MCF 10A (cell line): ENCODE data around the gene PODXL2. TPM values are rescaled to one million over a fixed set of nuclear protein-coding genes. Genes with fewer than 3 reads are reported as not detected.

Experiments used
- BruUV-seq: library from RNA; stranded (reverse); fragments of 400-500 nt; replicated peaks from 2 replicates; lab custom pipeline; 2021; lab: Mats Ljungman, UMichigan
- CTCF ChIA-PET: fragments of 300-600 bp; sonication (Branson Sonifier 250); formaldehyde crosslinking; extraction: SDS; loops from one replicate; lab custom pipeline; 2021; ENCODE audit warnings: antibody characterized with exemption, inconsistent platforms; lab: Yijun Ruan, JAX
- POLR2A ChIA-PET: fragments of 300-600, 350-650 bp; sonication (Branson Sonifier 250); formaldehyde crosslinking; extraction: SDS; loops from one replicate; lab custom pipeline; 2020; ENCODE audit warnings: antibody characterized with exemption, inconsistent platforms; lab: Yijun Ruan, JAX
- DNase-seq: peaks from one replicate; pipeline ENCODE4 v3.0.0-alpha.2; 2018; ENCODE audit not compliant: unreplicated experiment
- H3K27ac Mint-ChIP-seq: one replicate; pipeline ENCODE4 v1.8.0; 2022; ENCODE audit warnings: mild to moderate bottlenecking, low read depth, mixed read lengths; ENCODE audit not compliant: unreplicated experiment
- H3K27me3 Mint-ChIP-seq: one replicate; pipeline ENCODE4 v1.8.0; 2022; ENCODE audit warnings: mixed read lengths; ENCODE audit not compliant: insufficient read depth, unreplicated experiment
- H3K36me3 Mint-ChIP-seq: one replicate; pipeline ENCODE4 v1.8.0; 2022; ENCODE audit warnings: mild to moderate bottlenecking, moderate library complexity, mixed read lengths; ENCODE audit not compliant: insufficient read depth, unreplicated experiment
- H3K4me1 Mint-ChIP-seq: one replicate; pipeline ENCODE4 v1.8.0; 2022; ENCODE audit warnings: mixed read lengths; ENCODE audit not compliant: insufficient read depth, unreplicated experiment
- H3K4me3 Mint-ChIP-seq: one replicate; pipeline ENCODE4 v1.8.0; 2022; ENCODE audit warnings: mild to moderate bottlenecking, moderate library complexity, mixed read lengths; ENCODE audit not compliant: unreplicated experiment
- H3K9me3 Mint-ChIP-seq: one replicate; pipeline ENCODE4 v1.8.0; 2022; ENCODE audit warnings: mixed read lengths; ENCODE audit not compliant: unreplicated experiment
- CTCF ChIP-seq: fragments of 200-600 bp; IDR thresholded peaks from one replicate; pipeline ENCODE4 v1.8.0; 2022; ENCODE audit warnings: antibody characterized with exemption, mild to moderate bottlenecking; ENCODE audit not compliant: unreplicated experiment
- intact Hi-C: fragments of 100-400 bp; cut with micrococcal nuclease; formaldehyde crosslinking; loops from 2 replicates; pipeline ENCODE4 v1.14.1; 2022
- total RNA-seq: library from RNA; stranded (reverse); gene quantifications from 2 replicates; pipeline ENCODE4 v1.2.3, GENCODE V29; 2022

Gene PODXL2
- total RNA-seq, 1 experiment from 2014 or later = 10.1 TPM

- Mint-ChIP-seq H3K9me3 (no peaks in the 10 kb centered on the region), H3K27me3 (peaks cover 15% of the 10 kb centered on the region), H3K4me1 (peaks cover 8% of the 10 kb centered on the region), H3K4me3 (no peak overlapping the region), H3K27ac (no peak overlapping the region), H3K36me3 (no peaks in the 10 kb centered on the region)
- TF ChIP-seq CTCF = no peak
- ChIA-PET POLR2A (no interaction called here), CTCF (interaction anchor here (1.0 kb wide), 1 partner anchor 368 kb away, joined by 3 read pairs; no protein-coding TSS in a partner anchor)
- intact Hi-C loops = no loop called here
- BruUV-seq = no TSS peak
- DNase-seq = no peak
Observed at GRCh38 chr3:127632035-127632820, 3.2 kb downstream of the PODXL2 start.

- no peak overlapping the region for H3K4me3 Mint-ChIP-seq
- ChIA-PET POLR2A (no interaction called here), CTCF (interaction anchor here (0.6 to 1.0 kb wide), 3 partner anchors 37 to 499 kb away, joined by 3 read pairs; partner anchors contain the start of gene MCM2)
- DNase-seq = no peak
- no peaks in the 10 kb centered on the region for H3K9me3 Mint-ChIP-seq
- H3K4me1 Mint-ChIP-seq = peaks cover 14% of the 10 kb centered on the region
- H3K36me3 Mint-ChIP-seq = no peaks in the 10 kb centered on the region
- no peaks in the 10 kb centered on the region for H3K27me3 Mint-ChIP-seq
- intact Hi-C loops = no loop called here
- no peak for TF ChIP-seq CTCF
- no TSS peak for BruUV-seq
- H3K27ac Mint-ChIP-seq = no peak overlapping the region
Observed at GRCh38 chr3:127634653-127635052, 5.7 kb downstream of the PODXL2 start.

- Mint-ChIP-seq H3K36me3 (peaks cover 7% of the 10 kb centered on the region), H3K9me3 (no peaks in the 10 kb centered on the region), H3K4me1 (peaks cover 11% of the 10 kb centered on the region), H3K4me3 (no peak overlapping the region), H3K27me3 (no peaks in the 10 kb centered on the region), H3K27ac (no peak overlapping the region)
- BruUV-seq = no TSS peak
- ChIA-PET CTCF (no interaction called here), POLR2A (interaction anchor here (0.7 kb wide), 2 partner anchors 11 to 240 kb away, joined by 3 to 4 read pairs; no protein-coding TSS in a partner anchor)
- TF ChIP-seq CTCF = no peak
- DNase-seq = no peak
- intact Hi-C loops = no loop called here
Observed at GRCh38 chr3:127637546-127637945, 8.6 kb downstream of the PODXL2 start.

DNA sequence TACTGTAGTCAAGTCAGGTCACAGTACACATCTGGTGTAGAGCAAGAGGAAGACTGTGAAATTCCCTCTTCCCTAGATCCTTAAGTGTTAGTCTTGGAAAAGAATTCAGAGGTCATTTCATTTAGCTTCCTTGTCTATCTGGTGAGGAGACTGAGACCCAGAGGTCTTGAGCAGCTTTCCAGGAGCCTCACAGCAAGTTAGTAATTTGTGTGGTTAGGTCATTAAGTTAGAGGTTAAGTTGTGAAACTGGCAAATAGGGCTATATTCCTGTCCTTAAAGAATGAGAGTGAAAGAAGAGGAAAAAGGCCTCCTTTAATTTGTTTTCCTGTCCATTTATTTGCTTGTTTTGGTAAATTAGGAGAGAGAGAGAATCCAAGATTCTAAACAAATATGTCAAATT, 9.0 kb downstream of the PODXL2 start:
- intact Hi-C loops = no loop called here
- no peaks in the 10 kb centered on the region for H3K27me3 Mint-ChIP-seq
- H3K4me3 Mint-ChIP-seq = no peak overlapping the region
- peaks cover 11% of the 10 kb centered on the region for H3K4me1 Mint-ChIP-seq
- TF ChIP-seq CTCF = no peak
- peaks cover 7% of the 10 kb centered on the region for H3K36me3 Mint-ChIP-seq
- no peak overlapping the region for H3K27ac Mint-ChIP-seq
- CTCF ChIA-PET = interaction anchor here (1.1 kb wide), 1 partner anchor 10 kb away, joined by 3 read pairs; no protein-coding TSS in a partner anchor
- no peaks in the 10 kb centered on the region for H3K9me3 Mint-ChIP-seq
- POLR2A ChIA-PET = interaction anchor here (0.7 kb wide), 1 partner anchor 11 kb away, joined by 4 read pairs; no protein-coding TSS in a partner anchor
- DNase-seq = no peak
- BruUV-seq = no TSS peak
